Raji (cell line): ENCODE measurements around the gene UBAP2.

Experiments
- POLR2A ChIP-seq: IDR thresholded peaks from 2 replicates; pipeline ENCODE4 v1.6.1; 2011; ENCODE audit warnings: low read depth, low read length, control low read depth; ENCODE audit not compliant: insufficient read depth

UBAP2 gene

DNA sequence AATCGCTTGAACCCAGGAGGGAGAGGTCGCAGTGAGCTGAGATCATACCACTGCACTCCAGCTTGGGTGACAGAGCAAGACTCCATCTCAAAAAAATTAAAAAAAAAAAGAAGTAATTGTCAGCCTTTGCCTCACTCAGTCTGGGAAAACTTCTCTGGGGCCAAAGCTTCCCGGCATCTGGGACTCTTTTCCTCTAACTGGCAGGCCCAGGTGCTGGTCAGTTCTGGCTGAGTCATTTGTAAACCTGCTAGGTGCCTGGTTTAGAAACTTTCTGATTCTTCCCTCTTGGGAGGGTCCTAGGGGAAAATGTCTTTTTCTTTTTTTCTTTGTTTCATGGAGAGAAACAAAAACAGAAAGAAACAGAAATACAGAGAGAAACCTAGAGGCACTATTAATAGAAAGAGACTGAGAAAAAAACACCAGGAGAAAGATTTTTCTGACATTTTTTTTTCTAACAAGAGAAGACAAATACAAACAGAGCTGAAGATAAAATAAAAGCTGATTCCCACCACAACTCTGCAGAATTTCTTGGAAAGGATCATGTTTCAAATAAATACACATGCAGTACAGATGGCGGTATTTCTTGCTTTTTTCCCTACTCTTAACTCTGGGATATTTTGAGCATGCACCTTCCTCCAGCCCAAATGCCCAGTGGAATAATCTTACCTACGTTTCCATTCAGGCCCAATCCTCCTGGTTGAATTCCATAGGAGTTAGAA lies 22.1 kb upstream of the UBAP2 start:
- TF ChIP-seq POLR2A, result no peak

DNA sequence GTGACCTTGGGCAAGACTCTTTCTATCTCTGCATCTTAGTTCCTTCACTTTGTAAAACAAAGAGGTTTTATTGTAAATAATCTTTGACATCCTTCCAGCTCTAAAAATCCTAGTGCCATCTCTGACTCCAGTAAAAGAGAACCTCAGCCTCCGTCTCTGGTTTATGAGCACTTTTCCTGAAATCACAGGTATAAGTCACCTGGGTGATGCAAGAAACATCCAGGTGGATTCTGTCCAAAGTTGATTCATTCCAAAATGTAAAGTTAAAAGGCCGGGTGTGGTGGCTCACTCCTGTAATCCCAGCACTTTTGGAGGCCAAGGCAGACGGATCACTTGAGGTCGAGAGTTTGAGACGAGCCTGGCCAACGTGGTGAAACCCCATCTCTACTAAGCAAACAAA lies 21.1 kb upstream of the UBAP2 start:
- TF ChIP-seq POLR2A, result no peak

DNA sequence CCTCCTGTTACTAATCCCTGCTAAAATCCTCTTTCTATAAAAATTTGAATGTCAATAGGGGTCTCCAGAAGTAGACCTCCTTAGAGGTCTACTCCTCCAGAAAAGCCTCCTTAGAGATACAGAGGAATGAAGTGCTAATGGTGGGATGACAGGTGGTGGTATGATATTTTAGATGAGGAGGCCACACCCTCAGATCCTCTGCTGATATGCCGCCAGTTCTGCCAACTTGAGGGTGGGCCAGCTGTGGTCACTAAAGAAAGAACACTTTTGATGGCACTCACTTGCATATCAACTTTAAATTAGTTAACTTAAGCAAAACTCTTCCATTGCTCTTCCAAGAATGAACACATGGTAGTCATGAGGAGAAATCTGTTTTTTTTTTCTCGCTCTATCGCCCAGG lies 16.9 kb upstream of the UBAP2 start:
- no peak for TF ChIP-seq POLR2A

DNA sequence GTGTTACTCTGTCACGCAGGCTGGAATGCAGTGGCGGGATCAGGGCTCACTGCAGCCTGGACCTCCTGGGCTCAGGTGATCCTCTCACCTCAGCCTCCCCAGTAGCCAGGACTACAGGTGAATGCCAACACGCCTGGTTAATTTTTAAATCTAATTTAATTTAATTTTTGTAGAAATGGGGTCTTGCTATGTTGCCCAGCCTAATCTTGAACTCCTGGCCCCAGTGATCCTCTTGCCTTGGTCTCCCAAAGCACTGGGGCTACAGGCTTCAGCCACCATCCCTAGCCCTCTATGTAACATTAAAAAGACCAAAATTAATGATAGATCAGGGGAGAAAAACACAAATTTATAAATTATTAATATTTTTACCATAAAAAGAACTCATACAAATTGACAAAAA lies 11.3 kb upstream of the UBAP2 start:
- TF ChIP-seq POLR2A, result no peak

DNA sequence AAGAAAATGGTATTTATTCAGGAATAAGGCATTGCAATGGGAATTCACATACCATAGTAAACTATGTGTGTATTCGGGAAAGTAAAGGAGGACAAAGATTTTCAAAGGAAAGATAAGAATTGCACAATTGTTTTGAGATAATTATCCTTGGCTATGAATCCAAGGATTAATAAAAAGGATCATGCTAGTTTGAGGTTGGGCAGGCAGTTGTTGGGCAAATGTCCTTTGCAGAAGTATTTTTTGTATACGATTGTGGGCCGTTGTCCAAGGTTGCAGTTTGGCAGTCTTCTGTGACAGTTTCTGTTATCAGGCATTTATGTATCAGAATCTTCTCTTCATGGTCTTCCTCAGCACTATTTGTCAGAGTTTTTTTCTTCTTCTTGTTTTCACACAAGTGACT lies 10.6 kb upstream of the UBAP2 start:
- TF ChIP-seq POLR2A, result no peak

DNA sequence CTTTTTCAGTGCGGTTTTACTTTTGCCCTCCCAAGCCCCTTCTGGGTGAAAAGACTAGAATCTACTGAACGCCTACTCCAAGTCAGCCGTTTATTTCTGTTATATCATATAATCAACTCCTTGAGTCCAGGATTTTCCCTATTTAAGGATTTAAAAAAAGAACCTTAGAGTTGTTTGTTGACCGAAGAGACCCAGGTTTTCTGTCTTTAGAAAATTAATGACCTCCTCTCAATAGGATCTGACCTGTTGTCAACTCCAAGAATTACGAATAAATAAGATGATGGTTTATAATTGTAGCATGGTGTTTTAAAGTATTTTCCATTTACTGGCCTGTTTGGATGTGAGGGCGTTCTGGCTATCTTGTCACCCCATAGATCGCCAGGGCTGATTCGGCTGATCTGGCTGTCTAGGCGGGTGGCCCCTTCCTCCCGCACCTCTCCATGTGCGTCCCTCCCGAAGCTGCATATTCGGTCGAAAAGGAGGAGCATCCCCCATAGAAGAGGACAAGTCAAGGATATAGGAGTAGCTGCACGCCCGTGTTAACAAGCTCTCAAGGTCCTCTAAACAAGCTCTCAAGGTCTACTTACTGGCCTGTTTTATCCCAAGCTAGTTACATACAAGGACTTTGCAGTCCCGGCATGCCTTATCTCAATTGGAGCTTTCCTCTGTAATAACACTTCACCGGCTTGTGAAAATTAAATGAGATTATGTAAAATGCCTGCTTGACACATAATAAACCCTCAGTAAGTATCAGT lies 1.1 kb upstream of the UBAP2 start:
- TF ChIP-seq POLR2A, result no peak

DNA sequence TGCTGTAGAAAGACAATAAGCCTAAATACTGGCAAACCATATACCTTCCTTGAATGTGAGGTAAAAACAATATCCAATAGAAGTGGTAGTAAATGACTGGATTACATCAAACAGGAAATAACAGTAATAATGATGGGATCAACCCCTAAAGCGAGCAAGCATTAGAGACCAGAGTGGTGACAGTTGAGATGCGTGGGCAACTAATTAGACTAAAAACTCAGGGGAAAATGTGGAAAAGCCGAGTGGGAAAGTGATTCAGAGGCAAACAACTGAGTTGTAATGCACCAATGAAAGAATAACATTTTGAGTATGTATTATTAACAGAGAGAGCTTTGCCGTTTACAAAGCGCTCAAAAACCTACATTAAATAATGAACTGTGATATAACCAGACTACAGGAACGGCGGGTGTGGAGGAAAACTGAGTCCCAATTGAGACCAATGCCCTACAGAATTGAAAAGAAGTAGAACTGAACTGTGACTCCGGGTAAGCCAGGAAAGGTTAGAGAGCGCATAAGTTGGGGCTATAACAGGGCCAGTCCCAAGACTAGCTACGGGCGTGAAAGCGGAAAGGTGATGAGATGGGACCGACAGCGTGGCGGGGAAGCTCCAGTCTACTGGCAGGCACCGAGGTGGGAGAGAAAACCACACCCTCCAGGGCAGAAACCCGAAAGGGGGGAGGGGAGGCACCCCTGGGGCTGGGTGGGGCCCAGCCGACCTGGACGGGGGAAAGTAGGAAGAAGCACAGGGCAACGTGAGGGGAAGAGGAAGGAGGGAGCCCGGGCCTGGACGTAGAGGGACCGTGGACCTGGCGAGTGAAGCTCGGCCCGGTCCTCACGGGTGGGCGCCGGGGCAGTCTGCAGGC lies 592 bp downstream of the UBAP2 start:
- TF ChIP-seq POLR2A, result no peak

DNA sequence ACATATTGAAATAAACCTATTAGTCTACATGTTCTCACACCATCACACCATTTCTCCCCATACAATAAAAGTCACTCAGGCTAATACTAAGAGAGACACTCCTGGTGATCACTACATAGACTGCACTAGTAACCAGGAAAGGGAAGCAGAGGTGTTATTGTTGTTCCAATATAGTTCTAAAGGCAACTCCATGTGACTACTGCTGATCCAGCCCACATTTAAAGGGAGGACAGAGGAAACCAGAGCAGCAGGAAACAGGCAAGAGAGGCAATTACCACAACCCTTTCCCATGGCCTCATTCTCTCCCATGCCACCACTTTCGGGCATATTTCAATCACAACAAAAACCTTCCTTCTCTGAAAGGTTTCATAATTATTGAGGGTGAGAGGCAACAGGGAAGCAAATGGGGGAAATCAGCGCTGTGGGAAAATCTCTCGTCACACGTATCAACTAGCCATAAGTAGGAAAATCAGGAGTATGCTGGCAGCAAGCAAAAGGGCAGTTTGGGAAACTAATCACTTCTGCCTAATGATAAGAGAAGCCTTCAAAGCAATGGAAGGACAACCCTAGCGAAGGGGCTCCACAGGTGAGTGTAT lies 1.8 kb downstream of the UBAP2 start:
- TF ChIP-seq POLR2A, result no peak

DNA sequence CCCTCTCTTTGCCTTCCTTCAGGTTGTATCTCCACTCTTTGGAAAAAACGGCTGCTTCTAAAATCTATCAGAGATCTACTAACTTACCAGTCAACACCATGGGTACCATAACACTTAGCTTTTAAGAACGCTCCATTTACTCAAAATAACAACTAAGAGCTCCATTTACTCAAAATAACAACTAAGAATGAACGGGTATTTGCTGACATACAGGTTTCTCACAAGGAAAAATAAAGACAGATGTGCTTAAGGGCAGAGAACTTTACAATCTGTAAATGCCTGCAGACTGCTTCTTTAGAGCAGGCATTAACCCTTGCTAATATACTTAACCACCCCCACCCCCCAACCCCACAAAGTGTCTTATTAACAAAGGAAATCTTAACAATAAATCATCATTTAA lies 2.8 kb downstream of the UBAP2 start:
- no peak for TF ChIP-seq POLR2A

DNA sequence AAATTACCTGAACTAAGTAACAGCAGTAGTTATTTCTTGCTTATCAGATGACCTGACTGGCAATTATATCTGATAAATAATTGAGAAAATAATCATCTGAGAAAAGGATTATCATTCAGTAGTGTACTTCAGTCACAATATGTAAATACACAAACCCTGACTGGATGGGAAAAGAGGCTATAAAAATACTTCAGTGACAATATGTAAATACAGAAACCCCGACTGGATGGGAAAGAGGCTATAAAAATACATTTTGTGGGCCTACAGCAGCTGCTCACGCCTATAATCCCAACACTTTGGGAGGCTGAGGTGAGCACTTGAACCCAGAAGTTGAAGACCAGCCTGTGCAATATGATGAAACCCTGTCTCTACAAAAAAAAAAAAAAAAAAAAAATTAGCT lies 11.1 kb downstream of the UBAP2 start:
- TF ChIP-seq POLR2A, result no peak

DNA sequence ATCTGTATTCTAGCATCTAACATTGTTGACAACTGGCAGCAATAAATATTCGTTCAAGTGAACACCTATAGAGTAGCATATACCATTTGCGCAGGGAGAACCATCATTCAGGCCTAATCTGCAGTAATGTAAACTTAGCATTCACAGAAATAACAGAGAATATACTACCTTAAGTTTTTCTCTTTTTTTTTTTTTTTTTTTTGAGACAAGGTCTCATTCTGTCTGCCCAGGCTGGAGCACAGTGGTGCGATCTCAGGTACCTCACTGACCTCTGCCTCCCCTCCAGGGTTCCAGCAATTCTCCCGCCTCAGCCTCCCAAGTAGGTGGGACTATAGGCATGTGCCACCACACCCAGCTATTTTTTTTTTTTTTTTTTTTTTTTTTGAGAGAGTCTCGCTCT lies 12.1 kb downstream of the UBAP2 start:
- no peak for TF ChIP-seq POLR2A

DNA sequence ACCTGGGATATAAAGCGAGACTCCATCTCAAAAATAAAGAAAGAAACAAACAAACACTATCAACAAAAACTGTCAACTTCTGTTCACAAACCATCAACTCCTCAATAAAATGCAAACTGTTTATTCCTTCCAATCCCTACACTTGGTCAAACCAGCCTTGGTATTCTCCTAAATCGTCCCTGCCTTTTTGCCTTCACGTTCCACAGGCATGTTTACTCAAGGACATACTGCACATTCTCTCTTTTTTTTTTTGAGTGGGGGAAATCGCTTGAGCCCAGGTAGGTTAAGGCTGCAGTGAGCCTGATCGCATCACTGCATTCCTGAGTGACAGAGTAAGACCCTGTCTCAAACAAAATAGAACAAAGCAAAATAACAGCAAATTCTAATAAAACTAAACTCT lies 13.0 kb downstream of the UBAP2 start:
- TF ChIP-seq POLR2A, result no peak

DNA sequence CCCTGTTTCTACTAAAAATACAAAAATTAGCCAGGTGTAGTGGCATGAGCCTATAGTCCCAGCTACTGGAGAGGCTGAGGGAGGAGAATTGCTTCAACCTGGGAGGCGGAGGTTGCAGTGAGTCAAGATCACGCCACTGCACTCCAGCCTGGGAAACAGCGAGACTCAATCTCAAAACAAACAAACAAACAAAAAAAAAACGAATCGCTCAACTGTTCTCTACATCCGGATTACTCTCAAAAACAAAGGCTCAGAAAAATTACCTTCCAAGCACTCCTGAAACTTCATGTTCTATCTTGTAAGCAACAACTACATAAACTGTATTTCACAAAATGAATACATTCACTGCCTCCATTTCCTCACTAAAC lies 14.0 kb downstream of the UBAP2 start:
- TF ChIP-seq POLR2A, result no peak

DNA sequence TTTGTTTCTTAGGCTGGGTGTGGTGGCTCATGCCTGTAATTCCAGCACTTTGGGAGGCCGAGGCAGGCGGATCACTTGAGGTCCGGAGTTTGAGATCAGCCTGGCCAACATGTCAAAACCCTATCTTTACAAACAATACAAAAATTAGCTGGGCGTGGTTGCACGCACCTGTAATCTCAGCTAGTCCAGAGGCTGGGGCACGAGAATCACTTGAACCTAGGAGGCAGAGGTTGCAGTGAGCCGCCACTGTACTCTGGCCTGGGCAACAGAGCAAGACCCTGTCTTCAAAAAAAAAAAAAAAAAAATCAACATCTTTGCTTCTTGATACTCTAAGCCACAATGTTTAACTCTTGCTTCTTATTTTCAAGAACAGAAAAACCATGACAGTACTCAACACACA lies 16.1 kb downstream of the UBAP2 start:
- no peak for TF ChIP-seq POLR2A

DNA sequence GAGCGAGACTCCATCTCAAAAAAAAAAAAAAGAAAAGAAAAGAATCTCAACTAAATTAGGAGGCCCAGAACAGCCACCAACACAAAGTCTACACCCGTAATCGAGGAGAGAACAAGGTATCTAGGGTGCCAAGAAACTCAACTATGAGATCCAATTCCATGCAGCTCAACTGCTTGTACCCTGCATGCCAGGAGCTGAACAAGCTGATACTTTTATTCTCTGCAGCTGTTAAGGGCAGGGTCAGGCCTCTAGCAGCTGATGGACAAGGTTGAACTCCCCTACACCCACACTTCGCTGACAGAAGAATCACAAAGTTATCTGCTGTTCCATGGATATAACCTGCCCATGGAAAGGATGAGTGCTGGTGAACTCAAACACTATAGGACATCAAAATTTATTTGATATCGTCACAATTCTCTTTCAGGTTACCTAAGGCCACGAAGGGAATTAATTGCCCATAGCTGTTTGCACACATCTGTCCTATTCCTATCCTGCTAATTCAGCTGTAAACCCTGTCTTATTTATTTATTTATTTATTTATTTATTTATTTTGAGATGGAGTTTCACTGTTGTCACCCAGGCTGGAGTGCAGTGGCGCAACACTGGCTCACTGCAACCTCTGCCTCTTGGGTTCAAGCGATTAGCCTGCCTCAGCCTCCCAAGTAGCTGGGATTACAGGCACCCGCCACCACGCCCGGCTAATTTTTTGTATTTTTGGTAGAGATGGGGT lies 20.7 kb downstream of the UBAP2 start:
- TF ChIP-seq POLR2A, result no peak

DNA sequence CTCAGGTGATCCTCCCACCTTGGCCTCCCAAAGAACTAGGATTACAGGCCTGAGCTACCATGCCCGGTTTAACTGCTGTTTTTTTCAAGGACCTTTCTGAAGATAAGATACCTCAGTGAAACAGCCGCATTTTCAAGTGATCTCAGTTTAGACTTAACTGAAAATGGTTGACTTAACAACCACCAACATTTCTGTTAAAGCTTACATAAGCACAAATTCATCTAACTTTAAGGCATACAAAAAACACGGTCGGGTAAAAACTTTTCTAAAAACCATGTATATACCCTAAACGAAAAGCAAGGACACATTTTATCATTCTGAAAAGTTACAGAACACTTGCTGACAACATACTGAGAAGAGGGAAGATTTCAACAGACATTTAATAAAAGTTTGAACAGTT lies 22.9 kb downstream of the UBAP2 start:
- TF ChIP-seq POLR2A, result no peak

DNA sequence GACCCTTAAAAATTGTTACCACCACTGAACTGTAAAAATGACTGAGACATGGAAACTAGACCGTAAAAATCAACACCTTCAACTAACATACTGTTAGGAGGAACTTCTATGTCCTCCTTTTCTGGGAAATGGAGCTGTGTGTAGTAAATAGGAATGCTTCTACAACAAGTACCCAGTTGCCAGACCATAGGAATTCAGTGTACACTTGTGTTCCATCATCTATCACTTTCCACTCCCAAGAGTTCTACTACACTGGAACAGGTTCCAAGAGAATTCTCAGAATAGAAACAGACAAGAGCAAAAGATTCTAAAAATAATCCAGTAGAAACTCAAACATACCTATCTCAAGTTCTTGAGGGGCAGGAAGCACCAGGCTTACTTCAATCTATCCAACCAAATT lies 23.6 kb downstream of the UBAP2 start:
- no peak for TF ChIP-seq POLR2A
